D721Med (cell line): ENCODE data around the gene TRAPPC5.
"Not testable (repeated sequence)": the region's sequence is repeated elsewhere in the genome, so short reads cannot be mapped to it uniquely, and the experiment has no call there.

ENCODE experiments used
- DNase-seq: peaks from one replicate; pipeline ENCODE4 v3.0.0; 2011; ENCODE audit warnings: low spot score; ENCODE audit not compliant: insufficient read length
- FAIRE-seq: peaks from 2 replicates; lab custom pipeline; 2011; peaks lifted over from hg19 to GRCh38; lab: Jason Lieb, UNC
- TF ChIP-seq, protein P1 (sequence below): IDR thresholded peaks from 2 replicates; pipeline ENCODE4 v1.5.1; 2012; ENCODE audit warnings: mild to moderate bottlenecking, control low read depth; ENCODE audit not compliant: insufficient read depth; ENCODE audit errors: missing control alignments

Gene TRAPPC5

DNA sequence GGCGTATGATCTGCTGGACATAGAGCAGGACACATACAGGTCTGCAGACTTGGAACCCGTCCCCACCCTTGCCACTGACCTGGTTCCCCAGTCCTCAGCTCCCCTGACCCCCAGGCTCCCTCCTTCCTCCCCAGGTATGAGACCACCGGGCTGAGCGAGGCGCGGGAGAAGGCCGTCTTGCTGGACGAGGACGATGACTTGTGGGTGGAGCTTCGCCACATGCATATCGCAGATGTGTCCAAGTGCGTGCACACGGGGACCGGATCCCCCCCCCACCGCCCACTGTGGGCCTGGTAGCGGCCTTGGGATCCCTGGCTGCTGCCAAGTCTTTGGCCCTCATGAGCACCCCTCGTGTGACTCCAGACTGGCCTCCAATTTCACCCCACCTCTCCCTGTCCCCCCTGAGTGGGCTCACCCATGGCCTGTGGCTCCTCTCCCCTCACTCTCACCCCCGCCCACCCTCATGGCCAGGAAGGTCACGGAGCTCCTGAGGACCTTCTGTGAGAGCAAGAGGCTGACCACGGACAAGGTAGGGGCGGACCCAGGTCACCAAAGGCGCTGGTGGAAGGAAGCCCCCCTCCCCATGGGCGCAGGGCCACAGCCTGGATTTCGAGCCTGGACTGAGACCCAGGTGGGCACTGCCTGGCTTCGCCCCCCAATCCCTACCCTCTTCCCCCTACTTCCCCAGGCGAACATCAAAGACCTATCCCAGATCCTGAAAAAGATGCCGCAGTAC, 38.2 kb upstream of the TRAPPC5 start:
- TF ChIP-seq, protein P1, sequence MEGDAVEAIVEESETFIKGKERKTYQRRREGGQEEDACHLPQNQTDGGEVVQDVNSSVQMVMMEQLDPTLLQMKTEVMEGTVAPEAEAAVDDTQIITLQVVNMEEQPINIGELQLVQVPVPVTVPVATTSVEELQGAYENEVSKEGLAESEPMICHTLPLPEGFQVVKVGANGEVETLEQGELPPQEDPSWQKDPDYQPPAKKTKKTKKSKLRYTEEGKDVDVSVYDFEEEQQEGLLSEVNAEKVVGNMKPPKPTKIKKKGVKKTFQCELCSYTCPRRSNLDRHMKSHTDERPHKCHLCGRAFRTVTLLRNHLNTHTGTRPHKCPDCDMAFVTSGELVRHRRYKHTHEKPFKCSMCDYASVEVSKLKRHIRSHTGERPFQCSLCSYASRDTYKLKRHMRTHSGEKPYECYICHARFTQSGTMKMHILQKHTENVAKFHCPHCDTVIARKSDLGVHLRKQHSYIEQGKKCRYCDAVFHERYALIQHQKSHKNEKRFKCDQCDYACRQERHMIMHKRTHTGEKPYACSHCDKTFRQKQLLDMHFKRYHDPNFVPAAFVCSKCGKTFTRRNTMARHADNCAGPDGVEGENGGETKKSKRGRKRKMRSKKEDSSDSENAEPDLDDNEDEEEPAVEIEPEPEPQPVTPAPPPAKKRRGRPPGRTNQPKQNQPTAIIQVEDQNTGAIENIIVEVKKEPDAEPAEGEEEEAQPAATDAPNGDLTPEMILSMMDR: no peak
- DNase-seq (no peak), FAIRE-seq (no peak)

- FAIRE-seq: no peak
- no peak for DNase-seq
- TF ChIP-seq, protein P1: no peak
These were observed 37.6 kb upstream of the TRAPPC5 start for GRCh38 chr19:7643031-7643415.

DNA sequence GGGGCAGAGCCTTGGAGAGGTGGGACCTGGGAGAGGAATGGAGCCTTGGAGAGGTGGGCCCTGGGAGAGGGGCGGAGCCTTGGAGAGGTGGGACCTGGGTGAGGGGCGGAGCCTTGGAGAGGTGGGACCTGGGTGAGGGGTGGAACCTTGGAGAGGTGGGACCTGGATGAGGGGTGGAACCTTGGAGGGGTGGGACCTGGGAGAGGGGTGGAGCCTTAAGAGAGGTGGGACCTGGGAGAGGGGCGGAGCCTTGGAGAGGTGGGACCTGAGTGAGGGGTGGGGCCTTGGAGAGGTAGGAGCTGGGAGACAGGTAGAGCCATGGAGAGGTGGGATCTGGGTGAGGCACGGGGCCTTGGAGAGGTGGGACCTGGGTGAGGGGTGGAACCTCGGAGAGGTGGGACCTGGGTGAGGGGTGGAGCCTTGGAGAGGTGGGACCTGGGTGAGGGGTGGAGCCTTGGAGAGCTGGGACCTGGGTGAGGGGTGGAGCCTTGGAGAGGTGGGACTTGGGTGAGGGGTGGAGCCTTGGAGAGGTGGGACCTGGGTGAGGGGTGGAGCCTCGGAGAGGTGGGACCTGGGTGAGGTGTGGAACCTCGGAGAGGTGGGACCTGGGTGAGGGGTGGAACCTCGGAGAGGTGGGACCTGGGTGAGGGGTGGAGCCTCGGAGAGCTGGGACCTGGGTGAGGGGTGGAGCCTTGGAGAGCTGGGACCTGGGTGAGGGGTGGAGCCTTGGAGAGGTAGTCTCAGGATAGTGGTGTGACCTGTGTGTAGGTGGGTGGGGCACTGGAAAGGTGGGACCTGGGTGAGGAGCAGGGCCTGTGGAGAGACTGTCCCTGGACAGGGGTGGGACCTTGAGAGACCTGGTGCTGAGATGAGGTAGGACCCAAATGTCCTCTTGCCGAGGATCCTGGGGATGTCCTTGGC, 36.7 kb upstream of the TRAPPC5 start:
- not testable (repeated sequence) for DNase-seq, FAIRE-seq

- no peak for DNase-seq
- no peak for FAIRE-seq
- TF ChIP-seq, protein P1: no peak
These were observed 36.1 kb upstream of the TRAPPC5 start for GRCh38 chr19:7644550-7644877.

DNA sequence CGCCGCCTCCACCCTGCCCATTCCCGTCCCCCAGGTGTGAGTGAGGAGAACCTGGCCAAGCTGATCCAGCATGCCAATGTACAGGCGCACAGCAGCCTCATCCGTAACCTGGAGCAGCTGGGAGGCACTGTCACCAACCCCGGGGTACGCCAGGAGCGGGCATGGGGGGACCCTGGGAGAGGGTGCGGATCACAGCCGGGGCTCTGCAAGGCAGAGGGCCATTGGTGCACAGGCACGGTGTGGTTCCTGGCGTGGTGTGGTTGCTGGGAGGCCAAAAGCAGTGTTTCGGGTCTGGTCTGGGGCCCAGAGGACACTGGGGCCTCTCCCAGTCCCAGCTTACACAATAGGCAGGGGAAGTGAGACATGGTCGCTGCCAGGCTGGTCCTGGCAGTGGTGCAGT, 35.5 kb upstream of the TRAPPC5 start:
- TF ChIP-seq, protein P1: no peak
- no peak for FAIRE-seq
- DNase-seq: no peak

- FAIRE-seq: no peak
- DNase-seq: no peak
- TF ChIP-seq, protein P1: no peak
These were observed 34.8 kb upstream of the TRAPPC5 start for GRCh38 chr19:7645656-7646425.

DNA sequence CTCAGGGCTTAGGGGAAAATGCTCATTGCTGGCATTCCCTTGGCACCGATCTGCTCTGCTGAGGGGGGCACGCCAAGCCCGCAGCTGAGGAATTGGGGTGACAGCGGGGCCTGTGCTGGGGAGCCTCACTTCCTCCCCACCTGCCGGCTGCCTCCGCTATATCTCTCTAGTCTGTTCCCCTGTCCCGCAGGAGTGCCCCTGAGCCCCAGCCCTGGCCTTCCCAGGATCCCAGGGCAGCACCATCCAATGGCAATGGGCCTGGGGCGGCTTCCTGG, 34.3 kb upstream of the TRAPPC5 start:
- TF ChIP-seq, protein P1: no peak
- FAIRE-seq (no peak), DNase-seq (no peak)
